ENCODE data around the gene OR52I2.

Gene OR52I2

GRCh38 chr11:4607781-4608666 is 26.5 kb downstream of the OR52I2 start, which contains the start of gene TRIM68:
Gene TRIM68 (minus strand): TSS chr11:4608231. CDS start chr11:4605504, 2,727 bp downstream.
- DNase-seq (ENCODE audit: low read depth in 2 of 2), result peak; percentile 87 to 88

GRCh38 chr11:4610258-4610935 is 28.9 kb downstream of the OR52I2 start:
- DNase-seq (ENCODE audit: low read depth in 2 of 2), result peak in 1 of 2 donors; percentile 10

- no peak for DNase-seq (ENCODE audit: low read depth in 2 of 2)
Observed at GRCh38 chr11:4611986-4612385, 30.4 kb downstream of the OR52I2 start.

GRCh38 chr11:4615856-4616444 is 34.4 kb downstream of the OR52I2 start:
- no peak for DNase-seq (ENCODE audit: low read depth in 2 of 2)

GRCh38 chr11:4619514-4619913 is 38.0 kb downstream of the OR52I2 start:
- DNase-seq (ENCODE audit: low read depth in 2 of 2), result no peak

DNA sequence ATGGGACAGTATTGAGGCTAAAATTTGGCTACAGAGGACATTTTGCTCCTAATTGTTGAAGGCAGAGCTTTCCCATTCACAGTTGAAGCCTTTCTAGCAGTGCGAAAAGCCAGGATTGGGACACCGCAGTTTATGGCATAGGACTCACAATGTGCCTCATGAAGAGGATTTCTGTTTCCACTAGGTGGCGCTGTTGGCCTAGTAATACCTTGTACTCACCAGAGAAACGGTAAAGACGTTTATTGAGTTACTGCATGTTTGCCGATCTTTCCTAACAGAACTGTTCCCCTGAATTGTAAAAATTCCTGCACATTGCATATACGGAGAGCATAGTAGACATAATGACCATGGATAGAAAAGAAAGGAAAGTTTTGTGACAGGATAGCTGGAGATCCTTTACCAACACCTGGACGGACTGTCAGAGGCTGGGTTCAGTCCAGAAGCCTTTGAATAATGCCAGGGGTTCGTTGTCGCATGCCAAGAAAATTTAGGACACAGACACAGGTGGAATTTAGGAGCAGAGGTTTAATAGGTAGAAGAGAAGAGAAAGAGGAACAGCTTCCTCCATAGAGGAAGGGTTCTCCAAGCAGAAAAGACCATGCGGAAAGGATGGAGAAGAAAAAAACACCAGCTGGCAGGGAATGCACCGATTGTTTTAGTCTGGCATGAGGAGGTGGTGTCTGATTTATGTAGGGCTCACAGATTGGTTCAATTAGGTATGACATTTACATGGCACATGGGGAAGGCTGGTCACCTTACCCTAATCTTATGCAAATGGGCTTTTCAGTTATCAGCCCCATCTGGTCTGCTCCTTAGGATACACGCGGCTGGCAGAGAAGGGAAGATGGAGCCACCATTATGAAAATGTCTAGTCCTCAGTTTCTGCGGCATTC is 44.9 kb downstream of the OR52I2 start:
- DNase-seq (ENCODE audit: low read depth in 2 of 2), result peak; percentile 7 to 28

DNA sequence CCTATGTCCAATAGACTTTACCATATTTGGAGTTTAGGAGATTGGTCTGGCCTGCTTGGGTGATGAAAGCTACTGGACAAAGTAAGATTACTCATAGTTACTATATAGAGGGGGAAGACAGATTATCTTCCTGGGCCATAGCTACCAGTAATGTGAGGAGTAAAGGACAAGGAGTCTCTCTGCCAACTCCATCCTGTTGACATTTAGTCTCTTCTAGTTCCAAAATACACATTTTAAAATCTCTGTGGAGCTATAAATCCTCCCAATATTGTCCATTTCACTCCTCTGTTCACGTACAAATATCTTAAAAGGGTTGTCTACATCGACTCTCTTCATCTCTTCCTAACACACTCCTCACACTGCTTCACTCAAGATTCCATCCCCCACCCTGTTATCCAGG is 54.6 kb downstream of the OR52I2 start:
- DNase-seq (ENCODE audit: low read depth in 2 of 2), result no peak

- peak; percentile 48 to 56 for DNase-seq (ENCODE audit: low read depth in 2 of 2)
Observed at GRCh38 chr11:4636962-4637661, 55.6 kb downstream of the OR52I2 start, which contains the start of gene OR51D1. Gene OR51D1 (plus strand): TSS chr11:4637477. CDS start chr11:4639791, 2,314 bp downstream.

- DNase-seq (ENCODE audit: low read depth in 2 of 2), result no peak
Observed at GRCh38 chr11:4637662-4638047, 56.1 kb downstream of the OR52I2 start.

- DNase-seq (ENCODE audit: low read depth in 2 of 2), result no peak
Observed at GRCh38 chr11:4639931-4640330, 58.4 kb downstream of the OR52I2 start.

- no peak for DNase-seq (ENCODE audit: low read depth in 2 of 2)
Observed at GRCh38 chr11:4641501-4641900, 60.0 kb downstream of the OR52I2 start.

- DNase-seq (ENCODE audit: low read depth in 2 of 2), result no peak
Observed at GRCh38 chr11:4642043-4642442, 60.5 kb downstream of the OR52I2 start.
